MM.1S (cell line): ENCODE data around the gene EML3.

Experiments
- DNase-seq: peaks from one replicate; pipeline ENCODE4 v3.0.0-alpha.2; 2015
- H2AFZ ChIP-seq: fragments of 300-600 bp; sonication (generic); 2 replicates; pipeline ENCODE4 v1.6.0; 2016; ENCODE audit warnings: antibody characterized with exemption, low read length
- H3F3A ChIP-seq: fragments of 300-600 bp; sonication (generic); 2 replicates; pipeline ENCODE4 v1.6.1; 2016; ENCODE audit warnings: mild to moderate bottlenecking, antibody characterized with exemption, low read length, moderate library complexity, mixed read lengths; ENCODE audit not compliant: insufficient read depth
- H3K27ac ChIP-seq: fragments of 300-600 bp; sonication (generic); 2 replicates; pipeline ENCODE4 v1.5.1; 2016; ENCODE audit warnings: mild to moderate bottlenecking, low read length
- H3K27me3 ChIP-seq: fragments of 300-600 bp; sonication (generic); replicated peaks from 2 replicates; pipeline ENCODE4 v1.6.0; 2016; ENCODE audit warnings: low read length; ENCODE audit not compliant: insufficient read depth
- H3K36me3 ChIP-seq: fragments of 300-600 bp; sonication (generic); replicated peaks from 2 replicates; pipeline ENCODE4 v1.6.1; 2016; ENCODE audit warnings: mild to moderate bottlenecking, low read length, mixed read lengths; ENCODE audit not compliant: insufficient read depth
- H3K4me1 ChIP-seq: fragments of 300-600 bp; sonication (generic); 2 replicates; pipeline ENCODE4 v1.6.1; 2016; ENCODE audit warnings: low read length, mixed read lengths
- H3K4me2 ChIP-seq: fragments of 300-600 bp; sonication (generic); 2 replicates; pipeline ENCODE4 v1.6.0; 2016; ENCODE audit warnings: low read depth, low read length
- H3K4me3 ChIP-seq: fragments of 300-600 bp; sonication (generic); 2 replicates; pipeline ENCODE4 v1.5.1; 2016; ENCODE audit warnings: low read length, mixed read lengths
- H3K79me2 ChIP-seq: fragments of 300-600 bp; sonication (generic); 2 replicates; pipeline ENCODE4 v1.6.1; 2016; ENCODE audit warnings: mixed run types, low read length, mixed read lengths
- H3K9ac ChIP-seq: fragments of 300-600 bp; sonication (generic); 2 replicates; pipeline ENCODE4 v1.6.1; 2016; ENCODE audit warnings: low read length, mixed read lengths
- H3K9me2 ChIP-seq: fragments of 300-600 bp; sonication (generic); replicated peaks from 2 replicates; pipeline ENCODE4 v1.6.1; 2016; ENCODE audit warnings: mild to moderate bottlenecking, low read length, mixed read lengths; ENCODE audit not compliant: insufficient read depth
- H3K9me3 ChIP-seq: fragments of 300-600 bp; sonication (generic); replicated peaks from 2 replicates; pipeline ENCODE4 v1.6.1; 2016; ENCODE audit warnings: mild to moderate bottlenecking, low read length, mixed read lengths; ENCODE audit not compliant: insufficient read depth
- H4K20me1 ChIP-seq: fragments of 300-600 bp; sonication (generic); 2 replicates; pipeline ENCODE4 v1.6.1; 2016; ENCODE audit warnings: mild to moderate bottlenecking, low read length, moderate library complexity, mixed read lengths; ENCODE audit not compliant: insufficient read depth
- CTCF ChIP-seq: fragments of 300-600 bp; sonication (generic); IDR thresholded peaks from 2 replicates; pipeline ENCODE4 v1.5.1; 2016; ENCODE audit warnings: antibody characterized with exemption, low read length, mixed read lengths
- EZH2 ChIP-seq: fragments of 300-600 bp; sonication (generic); optimal IDR thresholded peaks from 2 replicates; pipeline ENCODE3; 2017; ENCODE audit warnings: low read depth, mild to moderate bottlenecking, antibody characterized with exemption, low read length, mixed read lengths
- EZH2phosphoT487 ChIP-seq: fragments of 300-600 bp; sonication (generic); IDR thresholded peaks from 2 replicates; pipeline ENCODE4 v1.6.1; 2018; ENCODE audit warnings: antibody characterized with exemption, low read length

EML3 gene

GRCh38 chr11:62648185-62648966 is 35.8 kb upstream of the EML3 start:
- Histone ChIP-seq H2AFZ (no peak overlapping the region), H3K36me3 (0 out of 2 replicates have a peak, but pooled peaks cover 3% of the 10 kb centered on the region), H3K9ac (no peak overlapping the region), H3K27me3 (no peaks in the 10 kb centered on the region), H3F3A (peaks cover 7% of the 10 kb centered on the region), H3K4me2 (no peak overlapping the region), H3K9me3 (no peaks in the 10 kb centered on the region), H3K4me1 (peaks cover 9% of the 10 kb centered on the region), H3K9me2 (no peaks in the 10 kb centered on the region), H3K27ac (no peak overlapping the region), H3K4me3 (no peak overlapping the region), H3K79me2 (peaks cover 64% of the 10 kb centered on the region), H4K20me1 (no peaks in the 10 kb centered on the region)
- no peak for DNase-seq
- no peak for TF ChIP-seq CTCF
- no peak for TF ChIP-seq EZH2

- Histone ChIP-seq H3F3A (peaks cover 5% of the 10 kb centered on the region; the same call in 1 of the 2 replicates), H3K9me3 (no peaks in the 10 kb centered on the region), H2AFZ (no peak overlapping the region), H3K4me2 (no peak overlapping the region), H3K27ac (no peak overlapping the region), H3K27me3 (no peaks in the 10 kb centered on the region), H3K4me1 (peaks cover 9% of the 10 kb centered on the region), H3K9me2 (no peaks in the 10 kb centered on the region), H4K20me1 (no peaks in the 10 kb centered on the region), H3K79me2 (peaks cover 66% of the 10 kb centered on the region), H3K4me3 (no peak overlapping the region), H3K9ac (no peak overlapping the region), H3K36me3 (0 out of 2 replicates have a peak, but pooled peaks cover 8% of the 10 kb centered on the region)
- DNase-seq, result no peak
- no peak for TF ChIP-seq CTCF
- no peak for TF ChIP-seq EZH2phosphoT487
- TF ChIP-seq EZH2, result no peak
Measured at GRCh38 chr11:62647609-62648005, 35.0 kb upstream of the EML3 start.

- H3K36me3 ChIP-seq, result 0 out of 2 replicates have a peak, but pooled peaks cover 8% of the 10 kb centered on the region
- no peak overlapping the region for H3K9ac ChIP-seq
- no peak overlapping the region for H3K4me3 ChIP-seq
- TF ChIP-seq CTCF (no peak), EZH2 (no peak), EZH2phosphoT487 (no peak)
- H3K4me1 ChIP-seq, result peaks cover 9% of the 10 kb centered on the region
- no peaks in the 10 kb centered on the region for H3K9me3 ChIP-seq
- no peak for DNase-seq
- no peak overlapping the region for H2AFZ ChIP-seq
- no peaks in the 10 kb centered on the region for H3K9me2 ChIP-seq
- no peaks in the 10 kb centered on the region for H4K20me1 ChIP-seq
- peak overlapping the region; percentile 4; the same call in 1 of the 2 replicates for H3K27ac ChIP-seq
- no peaks in the 10 kb centered on the region for H3K27me3 ChIP-seq
- H3K4me2 ChIP-seq, result peak overlapping the region; percentile 36; the same call in 1 of the 2 replicates
- H3K79me2 ChIP-seq, result peaks cover 66% of the 10 kb centered on the region
- H3F3A ChIP-seq, result peaks cover 5% of the 10 kb centered on the region; the same call in 1 of the 2 replicates
Measured at GRCh38 chr11:62646825-62647608, 34.4 kb upstream of the EML3 start.
